Left lung (tissue), 10 donors: ENCODE data around the gene CWC22. TPM values are rescaled to one million over a fixed set of nuclear protein-coding genes. Genes with fewer than 3 reads are reported as not detected.

Experiments used
- ATAC-seq: fragments of 200-7000 bp; cut with Tn5 transposase; one replicate; pipeline ENCODE4 v1.9.1; 2020; ENCODE audit warnings: moderate library complexity
- DNase-seq, 4 donors: peaks; one replicate each; pipeline ENCODE4 v3.0.0-alpha.2; 2013 to 2020
- H3K27ac ChIP-seq, 2 donors: fragments of 200-600 bp; sonication (generic) in 1 of 2; one replicate each; pipeline versions ENCODE4 v1.5.0 to v1.8.0; 2020 to 2021
- H3K27me3 ChIP-seq, 2 donors: fragments of 200-600 bp; sonication (generic) in 1 of 2; one replicate each; pipeline versions ENCODE4 v1.5.0 to v1.8.0; 2020 to 2021
- H3K36me3 ChIP-seq, 2 donors: fragments of 200-600 bp; sonication (generic) in 1 of 2; one replicate each; pipeline versions ENCODE4 v1.5.0 to v1.8.0; 2020 to 2021
- H3K4me1 ChIP-seq, 2 donors: fragments of 200-600 bp; one replicate each; pipeline ENCODE4 v1.8.0; 2021
- H3K4me3 ChIP-seq, 2 donors: fragments of 200-600 bp; sonication (generic) in 1 of 2; one replicate each; pipeline versions ENCODE4 v1.5.0 to v1.8.0; 2020 to 2021; ENCODE audit warnings: mild to moderate bottlenecking in 1 of 2
- H3K9me3 ChIP-seq, 2 donors: fragments of 200-600 bp; sonication (generic) in 1 of 2; one replicate each; pipeline versions ENCODE4 v1.5.0 to v1.8.0; 2020 to 2021
- CTCF ChIP-seq, 2 donors: fragments of 200-600 bp; sonication (generic) in 1 of 2; IDR thresholded peaks; one replicate each; pipeline versions ENCODE4 v1.5.0 to v1.8.0; 2021; ENCODE audit warnings: antibody characterized with exemption in 2 of 2
- intact Hi-C, 2 donors: fragments of 100-400 bp; cut with DNase I; formaldehyde crosslinking; loops; one replicate each; pipeline versions ENCODE4 v1.11.2 to v1.14.2; 2022
- polyA plus RNA-seq, 6 donors: library from polyadenylated mRNA; unstranded; fragments of 120-200 nt; gene quantifications; one replicate each; pipeline ENCODE4 v1.2.1, GENCODE V29; 2013; ENCODE audit not compliant: insufficient read length in 6 of 6
- total RNA-seq, 2 donors: library from RNA; stranded (reverse); fragmentation: NEBNext Ultra II Directional; extraction: Animal tissue kit (Norgen Biotek cat#: 25700); gene quantifications; one replicate each; pipeline ENCODE4 v1.2.1, GENCODE V29; 2021
- donor health status: DM: no; HTN: yes; CAD: no.
- donor health status: DM: no; HTN: no; CAD: no.

CWC22 gene
- total and polyA plus RNA-seq, 8 donors, result 13.9 to 42.8 (median 37.8) TPM

GRCh38 chr2:179910735-179911113 lies 96.4 kb downstream of the CWC22 start:
- Histone ChIP-seq H3K4me1 (no peaks in the 10 kb centered on the region), H3K36me3 (no peaks in the 10 kb centered on the region), H3K27me3 (no peaks in the 10 kb centered on the region), H3K4me3 (no peak overlapping the region), H3K27ac (no peak overlapping the region), H3K9me3 (no peaks in the 10 kb centered on the region)
- intact Hi-C loops, result no loop called here
- DNase-seq (no peak), ATAC-seq (no peak)
- no peak for TF ChIP-seq CTCF (IDR thresholded peaks at IDR 0.05)

- Histone ChIP-seq H3K27me3 (no peaks in the 10 kb centered on the region), H3K4me3 (no peak overlapping the region), H3K36me3 (no peaks in the 10 kb centered on the region), H3K4me1 (no peaks in the 10 kb centered on the region), H3K9me3 (no peaks in the 10 kb centered on the region), H3K27ac (no peak overlapping the region)
- no peak for ATAC-seq
- intact Hi-C loops, result no loop called here
- TF ChIP-seq CTCF (IDR thresholded peaks at IDR 0.05), result no peak
- no peak for DNase-seq
Observed at GRCh38 chr2:179909845-179910734, 97.0 kb downstream of the CWC22 start.

- no peak for TF ChIP-seq CTCF (IDR thresholded peaks at IDR 0.05)
Observed at GRCh38 chr2:179900655-179901054, 106.4 kb downstream of the CWC22 start.

GRCh38 chr2:179899666-179900065 lies 107.4 kb downstream of the CWC22 start:
- no peak for TF ChIP-seq CTCF (IDR thresholded peaks at IDR 0.05)
- no peak for ATAC-seq
- Histone ChIP-seq H3K27me3 (no peaks in the 10 kb centered on the region), H3K4me3 (no peak overlapping the region), H3K4me1 (no peaks in the 10 kb centered on the region), H3K9me3 (peaks cover 0 to 8% of the 10 kb centered on the region in 2 donors), H3K36me3 (no peaks in the 10 kb centered on the region), H3K27ac (no peak overlapping the region)
- no peak for DNase-seq
- intact Hi-C loops, result no loop called here

More at GRCh38 chr2:179900655-179901054, 106.4 kb downstream of the CWC22 start:
- Histone ChIP-seq H3K9me3 (peaks cover 0 to 8% of the 10 kb centered on the region in 2 donors), H3K27me3 (no peaks in the 10 kb centered on the region), H3K4me3 (no peak overlapping the region), H3K27ac (no peak overlapping the region), H3K4me1 (no peaks in the 10 kb centered on the region), H3K36me3 (no peaks in the 10 kb centered on the region)
- intact Hi-C loops, result no loop called here
- ATAC-seq (no peak), DNase-seq (no peak)

GRCh38 chr2:179898873-179899272 lies 108.2 kb downstream of the CWC22 start:
- DNase-seq, result no peak
- TF ChIP-seq CTCF (IDR thresholded peaks at IDR 0.05), result no peak
- Histone ChIP-seq H3K4me1 (no peaks in the 10 kb centered on the region), H3K36me3 (no peaks in the 10 kb centered on the region), H3K9me3 (peaks cover 0 to 4% of the 10 kb centered on the region in 2 donors), H3K4me3 (no peak overlapping the region), H3K27me3 (no peaks in the 10 kb centered on the region), H3K27ac (no peak overlapping the region)
- peak; percentile 27 for ATAC-seq
- intact Hi-C loops, result no loop called here

Other genes with a start within 250 kb of the CWC22 start
- gene ZNF385B, start 145.7 kb downstream of the CWC22 start, total RNA-seq, result 10 to 100 TPM; 34.0 to 51.3 TPM
- gene ZNF385B, start 145.7 kb downstream of the CWC22 start, polyA plus RNA-seq, result 1 to 10 TPM; 4.6 to 7.0 (median 5.6) TPM